Measurements from ENCODE around the gene MLC1.

Gene MLC1

GRCh38 chr22:50035131-50035881 is 49.9 kb downstream of the MLC1 start:
- ATAC-seq (no peak), DNase-seq (no peak)

GRCh38 chr22:50034126-50035081 is 50.8 kb downstream of the MLC1 start:
- ATAC-seq (no peak), DNase-seq (peak; percentile 20)

- no peak for ATAC-seq
- DNase-seq: no peak
Measured at GRCh38 chr22:50032941-50033601, 52.2 kb downstream of the MLC1 start.

- no peak for DNase-seq
- no peak for ATAC-seq
Measured at GRCh38 chr22:50032109-50032871, 52.9 kb downstream of the MLC1 start.

- ATAC-seq: no peak
- no peak for DNase-seq
Measured at GRCh38 chr22:50031189-50032091, 53.8 kb downstream of the MLC1 start.

GRCh38 chr22:50030297-50031188 is 54.7 kb downstream of the MLC1 start:
- ATAC-seq: peak; percentile 77
- DNase-seq: peak; percentile 88

GRCh38 chr22:50027639-50028537 is 57.3 kb downstream of the MLC1 start:
- ATAC-seq (peak; percentile 82), DNase-seq (peak; percentile 72)

GRCh38 chr22:50025993-50026392 is 59.2 kb downstream of the MLC1 start:
- DNase-seq (no peak), ATAC-seq (no peak)

- ATAC-seq (no peak), DNase-seq (no peak)
Measured at GRCh38 chr22:50022171-50022819, 62.9 kb downstream of the MLC1 start.

- ATAC-seq: no peak
- no peak for DNase-seq
Measured at GRCh38 chr22:50020606-50021005, 64.6 kb downstream of the MLC1 start.

GRCh38 chr22:50019316-50019715 is 65.9 kb downstream of the MLC1 start:
- DNase-seq (peak; percentile 32), ATAC-seq (peak; percentile 16)

- peak; percentile 61 for ATAC-seq
- DNase-seq: peak; percentile 32
Measured at GRCh38 chr22:50018608-50019285, 66.5 kb downstream of the MLC1 start.

GRCh38 chr22:50017701-50018224 is 67.5 kb downstream of the MLC1 start:
- ATAC-seq (no peak), DNase-seq (peak; percentile 13)

- ATAC-seq: peak; percentile 84
- peak; percentile 93 for DNase-seq
Measured at GRCh38 chr22:50016988-50017700, 68.1 kb downstream of the MLC1 start.

- ATAC-seq: no peak
- DNase-seq: peak; percentile 12
Measured at GRCh38 chr22:50016308-50016987, 68.8 kb downstream of the MLC1 start.

Data from stimulated activated naive CD8-positive, alpha-beta T cell treated with anti-CD3 and anti-CD28 coated beads, Interleukin-15, Interleukin-2, amounts not matched to agents 100 U/mL and 50 U/mL, for 24 hours (primary cell).